Measurements from ENCODE around the gene TPBGL.

DNA sequence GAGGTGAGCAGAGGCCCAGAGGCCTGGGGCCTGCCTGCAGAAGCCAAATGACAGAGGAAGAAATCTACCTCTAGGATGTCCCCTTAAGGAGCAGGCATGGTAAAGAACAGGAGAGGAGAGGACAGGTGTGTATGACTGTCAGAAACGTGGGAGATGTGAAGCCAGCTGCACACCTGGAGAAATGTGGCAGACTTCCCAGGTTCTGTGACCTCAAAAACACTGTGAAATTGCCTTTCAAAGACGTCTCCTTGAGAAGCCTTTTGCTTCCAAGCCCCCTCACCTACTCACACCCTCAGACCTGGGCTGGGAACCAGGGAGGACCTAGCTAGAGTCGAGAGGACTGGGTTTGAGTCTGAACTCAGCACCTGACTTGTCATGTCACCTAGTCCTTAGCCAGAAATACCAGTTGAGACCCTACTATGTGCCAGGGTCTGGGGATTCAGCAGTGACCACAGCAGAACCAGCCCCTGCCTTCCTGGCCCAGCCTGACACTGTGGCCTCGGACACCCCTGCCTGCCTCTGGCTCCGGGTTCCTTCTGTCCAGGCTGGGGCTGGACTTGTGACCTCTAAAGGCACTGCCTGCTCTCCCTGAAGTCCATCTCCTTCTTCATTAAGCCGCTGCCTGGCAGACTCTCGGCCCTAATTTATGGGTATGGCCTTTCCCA, 5.6 kb downstream of the TPBGL start:
- TF ChIP-seq CTCF (IDR thresholded peaks at IDR 0.05; ENCODE audit: borderline replicate concordance, extremely low read depth, low read length, poor library complexity, severe bottlenecking) (no peak), EZH2 (IDR thresholded peaks at IDR 0.05; ENCODE audit: borderline replicate concordance, low read depth, low read length, severe bottlenecking) (no peak)

Data from DND-41 (cell line).